GM19395 (cell line): Measurements from ENCODE around the gene COP1.

Source experiments
- ATAC-seq: cut with Tn5 transposase; IDR thresholded peaks from one replicate; pipeline ENCODE4 v1.9.1; 2021; ENCODE audit warnings: mild to moderate bottlenecking, moderate library complexity; ENCODE audit not compliant: unreplicated experiment

COP1 gene

GRCh38 chr1:175902281-175902680 lies 304.8 kb downstream of the COP1 start:
- ATAC-seq: no peak

GRCh38 chr1:175901076-175901836 lies 305.8 kb downstream of the COP1 start:
- no peak for ATAC-seq

- ATAC-seq: no peak
These were observed 306.9 kb downstream of the COP1 start for GRCh38 chr1:175900171-175900570.

- no peak for ATAC-seq
These were observed 311.1 kb downstream of the COP1 start for GRCh38 chr1:175895966-175896365.
